HCT116 (cell line): ENCODE data around the gene ADGRE1. TPM values are rescaled to one million over a fixed set of nuclear protein-coding genes. Genes with fewer than 3 reads are reported as not detected.

Experiments
- ATAC-seq: fragments of 200-7000 bp; cut with Tn5 transposase; 2 replicates; pipeline ENCODE4 v1.9.1; 2020; ENCODE audit warnings: mild to moderate bottlenecking, moderate library complexity
- BruUV-seq: library from RNA; stranded (reverse); fragments of 400-500 nt; replicated peaks from 2 replicates; lab custom pipeline; 2021; lab: Mats Ljungman, UMichigan
- CTCF ChIA-PET: fragments of 300-600 bp; sonication (Branson Sonifier 250); formaldehyde crosslinking; loops from one replicate; lab custom pipeline; 2021; ENCODE audit warnings: antibody characterized with exemption; lab: Charles Lee
- POLR2A ChIA-PET: fragments of 300-600, 350-600 bp; sonication (Branson Sonifier 250); formaldehyde crosslinking; loops from one replicate; lab custom pipeline; 2021; ENCODE audit warnings: antibody characterized with exemption; lab: Charles Lee
- RAD21 ChIA-PET, 2 experiments: fragments of 300-600 bp; sonication (Branson Sonifier 250); formaldehyde crosslinking; loops; one replicate each; lab custom pipeline; 2023; ENCODE audit warnings: low total read pairs in 2 of 2; ENCODE audit not compliant: uncharacterized antibody in 2 of 2, unreplicated experiment in 2 of 2, low non-redundant PET in 1 of 2; lab: Charles Lee
- DNase-seq: peaks from one replicate; pipeline ENCODE4 v3.0.0-alpha.2; 2010; ENCODE audit warnings: low read depth, low spot score
- H2AFZ ChIP-seq: fragments of 200-600 bp; shearing (Covaris generic), sonication (generic); 2 replicates; pipeline ENCODE4 v1.6.1; 2017; ENCODE audit warnings: low read depth, mixed run types, mixed read lengths, antibody characterized with exemption, low read length; ENCODE audit not compliant: poor library complexity, severe bottlenecking
- H3K27ac ChIP-seq: 2 replicates; pipeline ENCODE4 v1.5.1; 2012; ENCODE audit warnings: low read depth, low read length
- H3K27me3 ChIP-seq: fragments of 200-600 bp; sonication (generic); 2 replicates; pipeline ENCODE4 v1.6.1; 2016; ENCODE audit warnings: mixed run types, low read length, mixed read lengths; ENCODE audit not compliant: insufficient read depth
- H3K36me3 ChIP-seq, 2 experiments: fragments of 200-500 bp in 1 of 2; fragments of 200-600 bp in 1 of 2; sonication (Bioruptor generic) in 1 of 2; sonication (generic) in 1 of 2; 2 replicates each; pipeline versions ENCODE4 v1.5.1 to v1.6.1; 2014 to 2016; ENCODE audit warnings: low read length in 2 of 2, inconsistent platforms in 1 of 2, mixed read lengths in 1 of 2, mixed run types in 1 of 2; ENCODE audit not compliant: insufficient read depth in 2 of 2, control insufficient read depth in 1 of 2
- H3K4me1 ChIP-seq, 2 experiments: fragments of 200-600 bp in 1 of 2; sonication (generic) in 1 of 2; 2 replicates each; pipeline versions ENCODE4 v1.5.1 to v1.6.1; 2012 to 2017; ENCODE audit warnings: low read length in 2 of 2, inconsistent platforms in 1 of 2, mild to moderate bottlenecking in 1 of 2, mixed read lengths in 1 of 2, mixed run types in 1 of 2, moderate library complexity in 1 of 2; ENCODE audit not compliant: insufficient read depth in 2 of 2, control insufficient read depth in 1 of 2
- H3K4me2 ChIP-seq: fragments of 200-600 bp; sonication (generic); 2 replicates; pipeline ENCODE4 v1.6.1; 2017; ENCODE audit warnings: mixed run types, low read length, mixed read lengths
- H3K4me3 ChIP-seq, 2 experiments: fragments of 200-600 bp in 1 of 2; sonication (generic) in 1 of 2; replicated peaks in 1 of 2; 2 replicates each; pipeline ENCODE4 v1.5.1; 2011 to 2016; ENCODE audit warnings: low read length in 2 of 2, control low read depth in 1 of 2, low read depth in 1 of 2, mild to moderate bottlenecking in 1 of 2, mixed read lengths in 1 of 2, mixed run types in 1 of 2
- H3K79me2 ChIP-seq: fragments of 200-600 bp; sonication (generic); 2 replicates; pipeline ENCODE4 v1.6.1; 2017; ENCODE audit warnings: mild to moderate bottlenecking, mixed run types, low read length, moderate library complexity, mixed read lengths; ENCODE audit not compliant: insufficient read depth
- H3K9ac ChIP-seq: fragments of 200-600 bp; sonication (generic); 2 replicates; pipeline ENCODE4 v1.6.1; 2016; ENCODE audit warnings: low read length, mixed read lengths
- H3K9me2 ChIP-seq: fragments of 200-600 bp; sonication (generic), shearing (Covaris generic); 2 replicates; pipeline ENCODE4 v1.6.1; 2017; ENCODE audit warnings: mixed run types, mild to moderate bottlenecking, moderate library complexity; ENCODE audit not compliant: insufficient read depth
- H3K9me3 ChIP-seq, 2 experiments: fragments of 200-500 bp in 1 of 2; fragments of 200-600 bp in 1 of 2; sonication (Bioruptor generic) in 1 of 2; sonication (generic) in 1 of 2; 2 replicates each; pipeline ENCODE4 v1.6.1; 2014 to 2017; ENCODE audit warnings: low read length in 2 of 2, mixed read lengths in 2 of 2, inconsistent platforms in 1 of 2, low read depth in 1 of 2, mild to moderate bottlenecking in 1 of 2, mixed run types in 1 of 2, moderate library complexity in 1 of 2; ENCODE audit not compliant: control insufficient read depth in 1 of 2, insufficient read depth in 1 of 2
- H4K20me1 ChIP-seq: fragments of 200-600 bp; sonication (generic), shearing (Covaris generic); 2 replicates; pipeline ENCODE4 v1.6.1; 2017; ENCODE audit warnings: mixed run types, mild to moderate bottlenecking, moderate library complexity; ENCODE audit not compliant: insufficient read depth
- CBX3 ChIP-seq: IDR thresholded peaks from 2 replicates; pipeline ENCODE4 v1.6.1; 2012; ENCODE audit warnings: low read depth
- JUND ChIP-seq: IDR thresholded peaks from 2 replicates; pipeline ENCODE4 v1.6.1; 2012
- RAD21 ChIP-seq: IDR thresholded peaks from 2 replicates; pipeline ENCODE4 v1.6.1; 2012; ENCODE audit warnings: low read depth, mild to moderate bottlenecking
- SIN3A ChIP-seq: IDR thresholded peaks from 2 replicates; pipeline ENCODE4 v1.6.1; 2012; ENCODE audit warnings: low read depth
- TCF7L2 ChIP-seq: IDR thresholded peaks from 2 replicates; pipeline ENCODE4 v1.7.0; 2011; ENCODE audit warnings: borderline replicate concordance, inconsistent platforms; ENCODE audit not compliant: insufficient read depth, insufficient read length; ENCODE audit errors: extremely low read depth
- intact Hi-C: fragments of 100-400 bp; cut with micrococcal nuclease; formaldehyde crosslinking; loops from 2 replicates; pipeline ENCODE4 v1.10.0; 2022
- total RNA-seq: library from RNA; stranded (reverse); gene quantifications from one replicate; pipeline ENCODE4 v1.2.1, GENCODE V29; 2021; ENCODE audit not compliant: unreplicated experiment
- TF ChIP-seq, protein P1 (sequence below): IDR thresholded peaks from 2 replicates; pipeline ENCODE4 v1.6.1; 2011; ENCODE audit warnings: mild to moderate bottlenecking, low read length, moderate library complexity; ENCODE audit not compliant: insufficient replicate concordance; ENCODE audit errors: extremely low read depth
- TF ChIP-seq, protein P2 (sequence below): IDR thresholded peaks from 2 replicates; pipeline ENCODE4 v1.6.1; 2012

Gene ADGRE1
- total RNA-seq, 1 experiment from 2014 or later = not detected

GRCh38 chr19:6854758-6855157 is 32.6 kb upstream of the ADGRE1 start:
- Histone ChIP-seq H3K4me1 (no peaks in the 10 kb centered on the region), H3K4me3 (no peak overlapping the region), H3K4me2 (no peak overlapping the region), H4K20me1 (no peaks in the 10 kb centered on the region), H3K79me2 (no peaks in the 10 kb centered on the region), H3K36me3 (0 out of 4 replicates have a peak, but pooled peaks cover 0 to 6% of the 10 kb centered on the region in 2 experiments), H3K9ac (no peak overlapping the region), H3K27me3 (no peaks in the 10 kb centered on the region), H3K9me3 (no peaks in the 10 kb centered on the region), H3K27ac (no peak overlapping the region), H3K9me2 (no peaks in the 10 kb centered on the region), H2AFZ (no peak overlapping the region)
- TF ChIP-seq, protein P1, sequence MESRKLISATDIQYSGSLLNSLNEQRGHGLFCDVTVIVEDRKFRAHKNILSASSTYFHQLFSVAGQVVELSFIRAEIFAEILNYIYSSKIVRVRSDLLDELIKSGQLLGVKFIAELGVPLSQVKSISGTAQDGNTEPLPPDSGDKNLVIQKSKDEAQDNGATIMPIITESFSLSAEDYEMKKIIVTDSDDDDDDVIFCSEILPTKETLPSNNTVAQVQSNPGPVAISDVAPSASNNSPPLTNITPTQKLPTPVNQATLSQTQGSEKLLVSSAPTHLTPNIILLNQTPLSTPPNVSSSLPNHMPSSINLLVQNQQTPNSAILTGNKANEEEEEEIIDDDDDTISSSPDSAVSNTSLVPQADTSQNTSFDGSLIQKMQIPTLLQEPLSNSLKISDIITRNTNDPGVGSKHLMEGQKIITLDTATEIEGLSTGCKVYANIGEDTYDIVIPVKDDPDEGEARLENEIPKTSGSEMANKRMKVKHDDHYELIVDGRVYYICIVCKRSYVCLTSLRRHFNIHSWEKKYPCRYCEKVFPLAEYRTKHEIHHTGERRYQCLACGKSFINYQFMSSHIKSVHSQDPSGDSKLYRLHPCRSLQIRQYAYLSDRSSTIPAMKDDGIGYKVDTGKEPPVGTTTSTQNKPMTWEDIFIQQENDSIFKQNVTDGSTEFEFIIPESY = no peak
- TF ChIP-seq JUND = no peak
- TF ChIP-seq SIN3A = no peak
- TF ChIP-seq, protein P2, sequence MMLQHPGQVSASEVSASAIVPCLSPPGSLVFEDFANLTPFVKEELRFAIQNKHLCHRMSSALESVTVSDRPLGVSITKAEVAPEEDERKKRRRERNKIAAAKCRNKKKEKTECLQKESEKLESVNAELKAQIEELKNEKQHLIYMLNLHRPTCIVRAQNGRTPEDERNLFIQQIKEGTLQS = no peak
- TF ChIP-seq CBX3 = no peak
- no peak for TF ChIP-seq TCF7L2
- no peak for TF ChIP-seq RAD21
- ChIA-PET CTCF (no interaction called here), POLR2A (no interaction called here), RAD21 (no interaction called here)
- no TSS peak for BruUV-seq
- no peak for ATAC-seq
- intact Hi-C loops = no loop called here
- no peak for DNase-seq
